IMR-90 (cell line): ENCODE measurements around the gene MRPS5. TPM values are rescaled to one million over a fixed set of nuclear protein-coding genes. Genes with fewer than 3 reads are reported as not detected.

ENCODE experiments used
- ATAC-seq: fragments of 200-7000 bp; cut with Tn5 transposase; 2 replicates; pipeline ENCODE4 v1.9.1; 2020; ENCODE audit warnings: low read depth, mild to moderate bottlenecking, moderate library complexity
- BruUV-seq: library from RNA; stranded (reverse); fragments of 400-500 nt; replicated peaks from 2 replicates; lab custom pipeline; 2021; lab: Mats Ljungman, UMichigan
- CTCF ChIA-PET: fragments of 300-600 bp; formaldehyde crosslinking; extraction: SDS; loops from one replicate; lab custom pipeline; 2021; ENCODE audit warnings: antibody characterized with exemption; lab: Yijun Ruan, JAX
- POLR2A ChIA-PET: fragments of 300-600 bp; sonication (Branson Sonifier 250); formaldehyde crosslinking; loops from one replicate; lab custom pipeline; 2022; ENCODE audit warnings: antibody characterized with exemption; ENCODE audit not compliant: unreplicated experiment; lab: Charles Lee
- DNase-seq: peaks from one replicate; pipeline ENCODE4 v3.0.0; 2013
- H2AFZ ChIP-seq: replicated peaks from 2 replicates; pipeline ENCODE3; 2013; ENCODE audit warnings: low read length, mild to moderate bottlenecking; ENCODE audit not compliant: poor library complexity
- H2AK5ac ChIP-seq: 2 replicates; pipeline ENCODE4 v1.6.1; 2013; ENCODE audit warnings: low read depth, low read length, inconsistent platforms
- H2AK9ac ChIP-seq: replicated peaks from 2 replicates; pipeline ENCODE3; 2013; ENCODE audit warnings: mild to moderate bottlenecking, low read depth, low read length, moderate library complexity; ENCODE audit not compliant: poor library complexity
- H2BK120ac ChIP-seq: 2 replicates; pipeline ENCODE4 v1.6.1; 2013; ENCODE audit warnings: low read depth, low read length, inconsistent platforms
- H2BK15ac ChIP-seq: 3 replicates; pipeline ENCODE4 v1.6.1; 2013; ENCODE audit warnings: low read depth, low read length, inconsistent platforms
- H2BK20ac ChIP-seq: 2 replicates; pipeline ENCODE4 v1.6.1; 2013; ENCODE audit warnings: low read depth, mild to moderate bottlenecking, inconsistent platforms, low read length, moderate library complexity
- H2BK5ac ChIP-seq: 2 replicates; pipeline ENCODE4 v1.6.1; 2013; ENCODE audit warnings: mild to moderate bottlenecking, low read depth, low read length, inconsistent platforms; ENCODE audit not compliant: poor library complexity, severe bottlenecking
- H3K14ac ChIP-seq: replicated peaks from 2 replicates; pipeline ENCODE4 v1.6.1; 2013; ENCODE audit warnings: low read depth, low read length, inconsistent platforms
- H3K18ac ChIP-seq: 2 replicates; pipeline ENCODE4 v1.6.1; 2013; ENCODE audit warnings: low read depth, low read length, control low read depth
- H3K23ac ChIP-seq: 2 replicates; pipeline ENCODE4 v1.6.1; 2013; ENCODE audit warnings: low read depth, low read length, inconsistent platforms
- H3K27ac ChIP-seq: 2 replicates; pipeline ENCODE4 v1.5.1; 2013; ENCODE audit warnings: mild to moderate bottlenecking, control low read depth, low read length; ENCODE audit not compliant: insufficient read depth
- H3K27me3 ChIP-seq: 2 replicates; pipeline ENCODE4 v1.6.1; 2013; ENCODE audit warnings: low read length; ENCODE audit not compliant: control insufficient read depth, insufficient read depth
- H3K36me3 ChIP-seq: 2 replicates; pipeline ENCODE4 v1.6.1; 2013; ENCODE audit warnings: low read length, mixed read lengths; ENCODE audit not compliant: control insufficient read depth, insufficient read depth
- H3K4ac ChIP-seq: 2 replicates; pipeline ENCODE4 v1.6.1; 2013; ENCODE audit warnings: low read depth, low read length, inconsistent platforms
- H3K4me1 ChIP-seq: 2 replicates; pipeline ENCODE4 v1.6.1; 2013; ENCODE audit warnings: low read length, mixed read lengths; ENCODE audit not compliant: control insufficient read depth, insufficient read depth
- H3K4me2 ChIP-seq: 2 replicates; pipeline ENCODE4 v1.6.1; 2013; ENCODE audit warnings: low read depth, mild to moderate bottlenecking, control low read depth, low read length, moderate library complexity
- H3K4me3 ChIP-seq: 2 replicates; pipeline ENCODE4 v1.5.1; 2013; ENCODE audit warnings: low read depth, mild to moderate bottlenecking, control low read depth, low read length, moderate library complexity; ENCODE audit not compliant: insufficient read depth
- H3K56ac ChIP-seq: 2 replicates; pipeline ENCODE4 v1.6.1; 2013; ENCODE audit warnings: low read length, inconsistent platforms; ENCODE audit not compliant: insufficient read depth; ENCODE audit errors: extremely low read depth
- H3K79me1 ChIP-seq, 2 experiments: 2 replicates each; pipeline ENCODE4 v1.6.1; 2013; ENCODE audit warnings: low read length in 2 of 2, inconsistent platforms in 1 of 2, low read depth in 1 of 2
- H3K9ac ChIP-seq: 2 replicates; pipeline ENCODE4 v1.6.1; 2013; ENCODE audit warnings: low read depth, low read length, control low read depth
- H3K9me1 ChIP-seq: 2 replicates; pipeline ENCODE4 v1.6.1; 2013; ENCODE audit warnings: low read length, inconsistent platforms; ENCODE audit not compliant: insufficient read depth
- H3K9me3 ChIP-seq: 2 replicates; pipeline ENCODE4 v1.6.1; 2013; ENCODE audit warnings: low read length; ENCODE audit not compliant: control insufficient read depth, insufficient read depth
- H4K20me1 ChIP-seq: 2 replicates; pipeline ENCODE4 v1.6.1; 2013; ENCODE audit warnings: low read length, inconsistent platforms; ENCODE audit not compliant: insufficient read depth
- H4K5ac ChIP-seq: 2 replicates; pipeline ENCODE4 v1.6.1; 2013; ENCODE audit warnings: mild to moderate bottlenecking, low read depth, low read length, control low read depth
- H4K8ac ChIP-seq, 2 experiments: 2 replicates each; pipeline ENCODE4 v1.6.1; 2013; ENCODE audit warnings: low read depth in 2 of 2, low read length in 2 of 2, control low read depth in 1 of 2, inconsistent platforms in 1 of 2
- H4K91ac ChIP-seq: 2 replicates; pipeline ENCODE4 v1.6.1; 2013; ENCODE audit warnings: low read depth, low read length, inconsistent platforms; ENCODE audit not compliant: insufficient read depth
- BHLHE40 ChIP-seq: fragments of 150-350 bp; IDR thresholded peaks from 2 replicates; pipeline ENCODE4 v1.6.1; 2016; ENCODE audit warnings: mild to moderate bottlenecking, low read depth, low read length
- CHD1 ChIP-seq: IDR thresholded peaks from 2 replicates; pipeline ENCODE4 v1.6.1; 2012; ENCODE audit warnings: low read depth, low read length, improper control_type of control experiment
- MAFK ChIP-seq: IDR thresholded peaks from 2 replicates; pipeline ENCODE4 v1.6.1; 2012; ENCODE audit warnings: low read depth, low read length, improper control_type of control experiment
- RFX5 ChIP-seq: IDR thresholded peaks from 2 replicates; pipeline ENCODE4 v1.8.0; 2012; ENCODE audit warnings: low read depth, mild to moderate bottlenecking, low read length, moderate library complexity
- WGBS, 2 experiments: methylation state at CpG; one replicate each; pipeline versions ENCODE4 v1.1.5 to v1.1.7; 2013; ENCODE audit warnings: missing lambda C conversion rate in 2 of 2; ENCODE audit not compliant: insufficient read length in 1 of 2; ENCODE audit errors: extremely low coverage in 2 of 2; 5-methylcytosine and 5-hydroxymethylcytosine counted together
- dilution Hi-C: fragments of 300-500 bp; cut with HindIII; formaldehyde crosslinking; loops from one replicate; pipeline ENCODE4 v1.14.3; 2018; ENCODE audit warnings: low sequenced_read_pairs; ENCODE audit not compliant: unreplicated experiment
- in situ Hi-C: fragments of 300-500 bp; cut with MboI; formaldehyde crosslinking; loops from 3 replicates; pipeline ENCODE4 v1.14.3; 2019; ENCODE audit warnings: low sequenced_read_pairs, inconsistent platforms, mixed read lengths
- intact Hi-C: fragments of 100-400 bp; cut with micrococcal nuclease; formaldehyde crosslinking; loops from 2 replicates; pipeline ENCODE4 v1.10.0; 2022
- polyA plus RNA-seq, 3 experiments: library from polyadenylated mRNA; depleted of rRNA; stranded (reverse); fragments of >200 nt; gene quantifications; 2 replicates each; pipeline ENCODE4 v1.2.3, GENCODE V29; 2012; ENCODE audit warnings: low replicate concordance in 1 of 3
- total RNA-seq: library from RNA; depleted of rRNA; stranded (reverse); fragments of >200 nt; gene quantifications from 2 replicates; pipeline ENCODE4 v1.2.3, GENCODE V29; 2012

MRPS5 gene
- total and polyA plus RNA-seq, 2 of the 4 experiments (the other 2 are of a cell fraction): 27.6 to 44.1 TPM

- in situ Hi-C loops (no loop called here), dilution Hi-C loops (no loop called here), intact Hi-C loops (no loop called here)
- Histone ChIP-seq H3K27ac (no peak overlapping the region), H2BK20ac (no peak overlapping the region), H2BK15ac (no peak overlapping the region), H4K5ac (no peak overlapping the region), H3K9me3 (no peaks in the 10 kb centered on the region), H4K20me1 (no peaks in the 10 kb centered on the region), H3K27me3 (peaks cover 31% of the 10 kb centered on the region; the same call in 1 of the 2 replicates), H3K4me3 (no peak overlapping the region), H3K36me3 (no peaks in the 10 kb centered on the region), H3K56ac (no peak overlapping the region), H4K91ac (no peak overlapping the region), H4K8ac (no peak overlapping the region), H2BK5ac (no peak overlapping the region), H2BK120ac (no peak overlapping the region), H3K18ac (no peak overlapping the region), H3K9ac (no peak overlapping the region), H3K79me1 (no peaks in the 10 kb centered on the region), H3K4ac (no peak overlapping the region), H2AK5ac (no peak overlapping the region), H3K14ac (no peak overlapping the region), H3K9me1 (0 out of 2 replicates have a peak, but pooled peaks cover 3% of the 10 kb centered on the region), H3K4me2 (no peak overlapping the region), H2AK9ac (no peak overlapping the region), H2AFZ (no peak overlapping the region), H3K23ac (no peak overlapping the region), H3K4me1 (peaks cover 1% of the 10 kb centered on the region; the same call in 1 of the 2 replicates)
- CTCF ChIA-PET: no interaction called here
- DNase-seq: no peak
- POLR2A ChIA-PET: no interaction called here
- BruUV-seq: no TSS peak
- TF ChIP-seq RFX5 (no peak), CHD1 (no peak), MAFK (no peak), BHLHE40 (no peak)
- ATAC-seq: no peak
- WGBS, 2 experiments: no CpG with 5 or more reads among the region's 6 CpGs
These were observed 71.6 kb downstream of the MRPS5 start for GRCh38 chr2:95049961-95050360.
